AG09309 (cell line): ENCODE results near the gene ASL.
"Not testable (repeated sequence)": the region's sequence is repeated elsewhere in the genome, so short reads cannot be mapped to it uniquely, and the experiment has no call there.

Experiments used
- DNase-seq: peaks from one replicate; pipeline ENCODE4 v3.0.0-alpha.2; 2010; ENCODE audit warnings: low read depth
- H3K4me3 ChIP-seq: 2 replicates; pipeline ENCODE4 v1.5.1; 2011; ENCODE audit warnings: mild to moderate bottlenecking, low read depth, low read length, moderate library complexity; ENCODE audit not compliant: control insufficient read depth
- CTCF ChIP-seq: IDR thresholded peaks from 2 replicates; pipeline ENCODE4 v1.5.1; 2011; ENCODE audit warnings: mild to moderate bottlenecking, low read depth, low read length, inconsistent platforms; ENCODE audit not compliant: insufficient read depth, control insufficient read depth; ENCODE audit errors: missing control alignments

Gene ASL

DNA sequence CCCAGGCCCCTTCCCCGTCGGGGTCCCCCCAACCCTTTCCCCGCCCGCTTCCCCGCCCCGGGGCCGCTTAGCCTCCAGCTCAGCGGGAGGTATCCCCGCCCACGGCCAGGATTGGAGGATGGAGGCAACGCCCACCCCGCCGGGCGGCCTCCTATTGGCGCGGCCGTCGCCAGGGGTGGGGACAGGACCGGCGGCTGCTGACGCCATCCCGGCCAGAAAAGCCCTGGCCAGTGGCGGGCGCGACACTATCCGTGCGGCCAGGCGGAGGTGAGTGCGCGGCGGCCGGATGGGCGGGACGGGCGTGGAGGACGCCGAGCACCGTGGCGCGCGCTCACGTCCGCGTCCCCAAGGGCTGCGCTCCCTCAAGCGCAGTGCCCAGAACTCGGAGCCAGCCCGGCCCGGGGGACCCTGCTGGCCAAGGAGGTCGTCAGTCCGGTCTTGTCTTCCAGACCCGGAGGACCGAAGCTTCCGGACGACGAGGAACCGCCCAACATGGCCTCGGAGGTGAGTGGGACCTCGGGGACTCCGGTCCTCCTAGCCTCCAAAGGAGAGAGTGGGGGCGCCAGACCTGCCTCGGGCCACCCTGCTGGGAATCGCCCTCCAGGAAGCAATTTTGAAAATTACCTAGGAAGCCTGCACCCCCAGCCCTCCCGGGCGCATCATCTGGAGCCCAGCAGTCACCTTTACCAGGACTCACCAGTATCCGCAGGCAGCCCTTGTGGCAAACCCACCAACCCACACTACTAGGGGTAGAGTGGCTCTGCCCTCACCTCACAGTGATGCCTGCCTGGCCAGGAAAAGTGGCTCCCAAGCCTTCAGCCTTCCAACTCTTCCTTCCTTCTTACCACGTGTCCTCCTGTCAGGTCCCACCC is at the start of gene ASL:
TSS of gene ASL (plus strand) at position 230 of the 872 bp plus-strand sequence. CDS start at position 493, 263 bp downstream.
- H3K4me3 ChIP-seq, result peak within 1 kb of the TSS; percentile 87
- no peak for DNase-seq
- no peak for TF ChIP-seq CTCF

DNA sequence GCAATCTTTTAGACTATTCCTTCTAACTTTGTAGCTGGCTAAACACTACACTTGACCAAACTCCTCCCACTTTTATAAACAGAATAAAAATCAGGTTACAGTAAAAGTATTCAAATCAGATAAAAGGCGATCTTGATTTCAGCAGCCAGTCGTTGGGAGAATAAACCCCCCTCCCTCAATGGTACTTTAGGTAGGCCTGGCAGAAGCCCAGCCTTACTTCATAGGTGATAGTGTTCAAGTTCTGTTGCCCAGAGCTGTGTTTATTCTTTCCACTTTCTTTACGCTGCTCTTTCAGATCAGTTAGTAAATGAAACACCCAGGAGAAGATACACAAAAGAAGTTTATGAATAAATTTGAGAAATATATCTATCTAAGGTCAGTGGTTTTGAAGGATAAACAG is 47.3 kb upstream of the ASL start:
- not testable (repeated sequence) for H3K4me3 ChIP-seq, DNase-seq

GRCh38 chr7:66033471-66034385 is 41.9 kb upstream of the ASL start:
- no peak overlapping the region for H3K4me3 ChIP-seq
- no peak for TF ChIP-seq CTCF
- no peak for DNase-seq

DNA sequence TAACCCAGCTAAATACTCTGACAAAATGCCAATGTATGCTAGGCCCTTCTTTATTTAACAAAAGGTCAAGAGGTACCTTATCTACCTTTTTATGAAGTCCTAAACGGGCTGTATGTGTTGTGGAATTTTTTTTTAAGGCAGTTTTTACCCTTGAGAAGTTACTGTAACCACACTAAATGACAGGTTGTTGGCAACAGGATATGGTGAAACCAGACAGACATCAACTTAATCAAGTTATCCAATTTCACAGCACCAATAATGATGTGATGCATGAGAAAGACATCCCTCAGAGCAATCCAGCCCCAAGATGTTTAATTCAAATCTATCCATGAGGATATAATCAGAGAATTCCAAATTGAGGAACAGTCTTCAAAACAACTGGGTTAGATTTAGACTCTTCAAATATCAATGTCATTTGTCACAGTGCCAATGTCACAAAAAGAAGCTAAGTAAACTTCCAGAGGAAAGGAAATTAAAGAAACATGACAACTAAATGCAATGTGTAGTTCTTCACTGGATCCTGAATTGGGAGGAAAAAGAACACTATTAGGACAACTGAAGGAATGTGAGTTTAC is 41.1 kb upstream of the ASL start:
- H3K4me3 ChIP-seq, result not testable (repeated sequence)

GRCh38 chr7:66036382-66036781 is 39.2 kb upstream of the ASL start:
- DNase-seq, result no peak
- TF ChIP-seq CTCF, result no peak
- no peak overlapping the region for H3K4me3 ChIP-seq

More for the DNA sequence above, 41.1 kb upstream of the ASL start:
- not testable (repeated sequence) for DNase-seq

DNA sequence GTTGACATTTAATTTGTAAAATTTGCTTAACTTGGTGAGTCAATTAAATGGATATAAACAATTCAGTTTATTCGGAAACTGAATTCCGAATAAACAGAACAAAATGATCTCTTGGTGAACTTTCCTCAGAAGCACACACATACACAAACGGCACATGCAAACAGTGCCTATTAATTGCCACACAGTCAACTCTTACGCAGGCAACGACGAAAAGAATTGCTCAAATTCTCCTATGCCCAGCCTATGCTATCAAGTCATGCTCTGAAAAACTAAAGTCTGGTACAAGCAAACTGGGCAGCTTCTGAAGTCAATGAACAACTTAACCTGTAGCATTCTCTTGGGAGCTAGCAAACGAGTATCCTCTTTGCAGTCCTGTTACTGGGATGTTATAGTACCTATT is 38.8 kb upstream of the ASL start:
- DNase-seq, result no peak
- no peak overlapping the region for H3K4me3 ChIP-seq
- no peak for TF ChIP-seq CTCF

GRCh38 chr7:66039094-66039670 is 36.4 kb upstream of the ASL start:
- TF ChIP-seq CTCF, result no peak
- DNase-seq, result no peak
- no peak overlapping the region for H3K4me3 ChIP-seq
